Natural killer cell (primary cell): Measurements from ENCODE around the gene NCEH1. TPM values are rescaled to one million over a fixed set of nuclear protein-coding genes. Genes with fewer than 3 reads are reported as not detected.
"Not testable (repeated sequence)": the region's sequence is repeated elsewhere in the genome, so short reads cannot be mapped to it uniquely, and the experiment has no call there.

Source experiments
- ATAC-seq, 3 donors: fragments of 150-1000 bp in 2 of 3; fragments of 200-7000 bp in 1 of 3; cut with Tn5 transposase; 1 replicate in 1 of 3; 2 replicates in 2 of 3; pipeline ENCODE4 v1.10.0; 2021; ENCODE audit warnings: mild to moderate bottlenecking in 2 of 3, moderate library complexity in 2 of 3
- DNase-seq, 2 donors: peaks; one replicate each; pipeline versions ENCODE4 v3.0.0 to v3.0.0-alpha.2; 2013 to 2021; ENCODE audit warnings: mixed read lengths in 1 of 2
- H3K27ac ChIP-seq: one replicate; pipeline ENCODE4 v1.5.1; 2013; ENCODE audit warnings: mild to moderate bottlenecking, low read length
- H3K27me3 ChIP-seq: one replicate; pipeline ENCODE4 v1.6.1; 2013; ENCODE audit warnings: low read length; ENCODE audit not compliant: control insufficient read depth, insufficient read depth
- H3K36me3 ChIP-seq: one replicate; pipeline ENCODE4 v1.6.1; 2013; ENCODE audit warnings: low read length; ENCODE audit not compliant: control insufficient read depth, insufficient read depth
- H3K4me1 ChIP-seq: one replicate; pipeline ENCODE4 v1.6.1; 2013; ENCODE audit warnings: low read length; ENCODE audit not compliant: control insufficient read depth, insufficient read depth
- H3K4me3 ChIP-seq: one replicate; pipeline ENCODE4 v1.5.1; 2013; ENCODE audit warnings: low read length
- H3K9me3 ChIP-seq: one replicate; pipeline ENCODE4 v1.6.1; 2013; ENCODE audit warnings: low read length; ENCODE audit not compliant: control insufficient read depth, insufficient read depth
- H3K27ac Mint-ChIP-seq, 2 donors: one replicate each; pipeline ENCODE4 v1.8.0; 2022; ENCODE audit warnings: mild to moderate bottlenecking in 2 of 2, mixed read lengths in 2 of 2, moderate library complexity in 1 of 2
- H3K27me3 Mint-ChIP-seq, 2 donors: one replicate each; pipeline ENCODE4 v1.8.0; 2022; ENCODE audit warnings: low read depth in 2 of 2, mixed read lengths in 2 of 2
- H3K36me3 Mint-ChIP-seq: one replicate; pipeline ENCODE4 v1.8.0; 2022; ENCODE audit warnings: mixed read lengths
- H3K4me1 Mint-ChIP-seq, 2 donors: one replicate each; pipeline ENCODE4 v1.8.0; 2022; ENCODE audit warnings: mixed read lengths in 2 of 2
- H3K4me3 Mint-ChIP-seq: one replicate; pipeline ENCODE4 v1.8.0; 2022; ENCODE audit warnings: mild to moderate bottlenecking, moderate library complexity, mixed read lengths
- H3K9me3 Mint-ChIP-seq, 2 donors: one replicate each; pipeline ENCODE4 v1.8.0; 2022; ENCODE audit warnings: mixed read lengths in 2 of 2
- WGBS: methylation state at CpG from one replicate; pipeline ENCODE4 v1.1.7; 2013; ENCODE audit warnings: missing lambda C conversion rate; ENCODE audit not compliant: insufficient coverage; 5-methylcytosine and 5-hydroxymethylcytosine counted together
- intact Hi-C: fragments of 100-400 bp; cut with micrococcal nuclease; formaldehyde crosslinking; loops from one replicate; pipeline ENCODE4 v1.14.2; 2022
- total RNA-seq, 4 donors: library from RNA; stranded (reverse); fragments of 120-200 nt in 1 of 4; gene quantifications; one replicate each; pipeline versions ENCODE4 v1.2.3 to v1.2.4, GENCODE V29; 2013 to 2022
- TF ChIP-seq, protein P1 (sequence below): fragments of 200-600 bp; IDR thresholded peaks from one replicate; pipeline ENCODE4 v1.8.0; 2022; ENCODE audit warnings: antibody characterized with exemption

The NCEH1 gene
- total RNA-seq, 3 donors from 2014 or later (not counting 1 experiment from before 2014, with no cell fraction given): 3.5 to 6.8 (median 5.3) TPM

- Histone ChIP-seq H3K4me1 (peaks cover 10% of the 10 kb centered on the region), H3K36me3 (no peaks in the 10 kb centered on the region), H3K4me3 (no peak overlapping the region), H3K27me3 (no peaks in the 10 kb centered on the region), H3K27ac (no peak overlapping the region), H3K9me3 (no peaks in the 10 kb centered on the region)
- H3K36me3 Mint-ChIP-seq: no peaks in the 10 kb centered on the region
- 85% methylated on average over 2 of the region's 2 CpGs for WGBS
- H3K27me3 Mint-ChIP-seq: no peaks in the 10 kb centered on the region
- H3K4me1 Mint-ChIP-seq: peaks cover 34 to 36% of the 10 kb centered on the region in 2 donors
- intact Hi-C loops: no loop called here
- no peaks in the 10 kb centered on the region for H3K9me3 Mint-ChIP-seq
- no peak for ATAC-seq
- DNase-seq: no peak
- TF ChIP-seq, protein P1, sequence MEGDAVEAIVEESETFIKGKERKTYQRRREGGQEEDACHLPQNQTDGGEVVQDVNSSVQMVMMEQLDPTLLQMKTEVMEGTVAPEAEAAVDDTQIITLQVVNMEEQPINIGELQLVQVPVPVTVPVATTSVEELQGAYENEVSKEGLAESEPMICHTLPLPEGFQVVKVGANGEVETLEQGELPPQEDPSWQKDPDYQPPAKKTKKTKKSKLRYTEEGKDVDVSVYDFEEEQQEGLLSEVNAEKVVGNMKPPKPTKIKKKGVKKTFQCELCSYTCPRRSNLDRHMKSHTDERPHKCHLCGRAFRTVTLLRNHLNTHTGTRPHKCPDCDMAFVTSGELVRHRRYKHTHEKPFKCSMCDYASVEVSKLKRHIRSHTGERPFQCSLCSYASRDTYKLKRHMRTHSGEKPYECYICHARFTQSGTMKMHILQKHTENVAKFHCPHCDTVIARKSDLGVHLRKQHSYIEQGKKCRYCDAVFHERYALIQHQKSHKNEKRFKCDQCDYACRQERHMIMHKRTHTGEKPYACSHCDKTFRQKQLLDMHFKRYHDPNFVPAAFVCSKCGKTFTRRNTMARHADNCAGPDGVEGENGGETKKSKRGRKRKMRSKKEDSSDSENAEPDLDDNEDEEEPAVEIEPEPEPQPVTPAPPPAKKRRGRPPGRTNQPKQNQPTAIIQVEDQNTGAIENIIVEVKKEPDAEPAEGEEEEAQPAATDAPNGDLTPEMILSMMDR: no peak
- no peak overlapping the region for H3K4me3 Mint-ChIP-seq
- H3K27ac Mint-ChIP-seq: no peak overlapping the region
These were observed 3.8 kb downstream of the NCEH1 start for GRCh38 chr3:172707030-172707429.

DNA sequence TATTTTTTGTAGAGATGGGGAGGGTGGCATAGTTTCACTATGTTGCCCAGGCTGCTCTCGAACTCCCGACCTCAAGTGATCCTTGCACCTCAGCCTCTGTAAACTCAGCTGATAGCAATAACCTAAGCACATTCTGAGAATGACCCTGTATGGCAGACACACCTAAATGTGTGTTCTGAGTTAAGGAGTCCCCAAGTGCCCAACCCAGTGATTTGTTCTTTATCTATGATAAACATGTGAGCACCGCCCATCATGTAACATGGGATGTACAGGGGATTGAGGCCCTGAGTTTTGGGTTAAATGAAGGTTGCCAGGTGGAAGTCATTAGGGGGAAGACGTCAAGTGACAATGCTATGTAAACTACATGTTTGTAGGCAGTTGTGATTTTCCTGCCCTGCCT, 5.7 kb downstream of the NCEH1 start:
- intact Hi-C loops: no loop called here
- H3K27me3 Mint-ChIP-seq: no peaks in the 10 kb centered on the region
- no peak overlapping the region for H3K4me3 ChIP-seq

GRCh38 chr3:172704001-172704400, 6.9 kb downstream of the NCEH1 start:
- intact Hi-C loops: no loop called here
- Histone ChIP-seq H3K36me3 (no peaks in the 10 kb centered on the region), H3K27ac (no peak overlapping the region), H3K27me3 (no peaks in the 10 kb centered on the region), H3K4me1 (peaks cover 6% of the 10 kb centered on the region), H3K4me3 (no peak overlapping the region), H3K9me3 (no peaks in the 10 kb centered on the region)
- no peak for ATAC-seq
- Mint-ChIP-seq H3K27ac (no peak overlapping the region), H3K9me3 (no peaks in the 10 kb centered on the region), H3K4me3 (no peak overlapping the region), H3K4me1 (peaks cover 17% of the 10 kb centered on the region in 2 donors), H3K36me3 (no peaks in the 10 kb centered on the region), H3K27me3 (no peaks in the 10 kb centered on the region)
- no peak for DNase-seq
- TF ChIP-seq, protein P1: no peak
- 44% methylated on average over 1 of the region's 1 CpG for WGBS

More for the DNA sequence above, 5.7 kb downstream of the NCEH1 start:
- Mint-ChIP-seq H3K27ac (no peak overlapping the region), H3K9me3 (no peaks in the 10 kb centered on the region), H3K4me1 (peaks cover 27% of the 10 kb centered on the region in 2 donors), H3K4me3 (no peak overlapping the region), H3K36me3 (no peaks in the 10 kb centered on the region)
- ATAC-seq: no peak
- Histone ChIP-seq H3K9me3 (no peaks in the 10 kb centered on the region), H3K4me1 (peaks cover 5% of the 10 kb centered on the region), H3K27me3 (no peaks in the 10 kb centered on the region), H3K27ac (no peak overlapping the region), H3K36me3 (no peaks in the 10 kb centered on the region)
- DNase-seq: no peak
- WGBS: 93% methylated on average over 2 of the region's 4 CpGs
- TF ChIP-seq, protein P1: no peak

GRCh38 chr3:172702731-172703130, 8.1 kb downstream of the NCEH1 start:
- H3K36me3 ChIP-seq, H3K27me3 ChIP-seq, H3K4me3 Mint-ChIP-seq, DNase-seq, H3K27ac Mint-ChIP-seq, H3K27me3 Mint-ChIP-seq, intact Hi-C loops, H3K4me3 ChIP-seq, H3K4me1 ChIP-seq, H3K9me3 ChIP-seq, ATAC-seq, H3K36me3 Mint-ChIP-seq, H3K27ac ChIP-seq, H3K9me3 Mint-ChIP-seq: not testable (repeated sequence)
- H3K4me1 Mint-ChIP-seq: peaks cover 17 to 18% of the 10 kb centered on the region in 2 donors
- WGBS: 96% methylated on average over 2 of the region's 3 CpGs
